Natural killer cell (primary cell): ENCODE measurements around the gene XCL1. TPM values are rescaled to one million over a fixed set of nuclear protein-coding genes. Genes with fewer than 3 reads are reported as not detected.

ENCODE experiments used
- ATAC-seq, 3 donors: fragments of 150-1000 bp in 2 of 3; fragments of 200-7000 bp in 1 of 3; cut with Tn5 transposase; 1 replicate in 1 of 3; 2 replicates in 2 of 3; pipeline ENCODE4 v1.10.0; 2021; ENCODE audit warnings: mild to moderate bottlenecking in 2 of 3, moderate library complexity in 2 of 3
- DNase-seq, 2 donors: peaks; one replicate each; pipeline versions ENCODE4 v3.0.0 to v3.0.0-alpha.2; 2013 to 2021; ENCODE audit warnings: mixed read lengths in 1 of 2
- H3K27ac ChIP-seq: one replicate; pipeline ENCODE4 v1.5.1; 2013; ENCODE audit warnings: mild to moderate bottlenecking, low read length
- H3K27me3 ChIP-seq: one replicate; pipeline ENCODE4 v1.6.1; 2013; ENCODE audit warnings: low read length; ENCODE audit not compliant: control insufficient read depth, insufficient read depth
- H3K36me3 ChIP-seq: one replicate; pipeline ENCODE4 v1.6.1; 2013; ENCODE audit warnings: low read length; ENCODE audit not compliant: control insufficient read depth, insufficient read depth
- H3K4me1 ChIP-seq: one replicate; pipeline ENCODE4 v1.6.1; 2013; ENCODE audit warnings: low read length; ENCODE audit not compliant: control insufficient read depth, insufficient read depth
- H3K4me3 ChIP-seq: one replicate; pipeline ENCODE4 v1.5.1; 2013; ENCODE audit warnings: low read length
- H3K9me3 ChIP-seq: one replicate; pipeline ENCODE4 v1.6.1; 2013; ENCODE audit warnings: low read length; ENCODE audit not compliant: control insufficient read depth, insufficient read depth
- H3K27ac Mint-ChIP-seq, 2 donors: one replicate each; pipeline ENCODE4 v1.8.0; 2022; ENCODE audit warnings: mild to moderate bottlenecking in 2 of 2, mixed read lengths in 2 of 2, moderate library complexity in 1 of 2
- H3K27me3 Mint-ChIP-seq, 2 donors: one replicate each; pipeline ENCODE4 v1.8.0; 2022; ENCODE audit warnings: low read depth in 2 of 2, mixed read lengths in 2 of 2
- H3K36me3 Mint-ChIP-seq: one replicate; pipeline ENCODE4 v1.8.0; 2022; ENCODE audit warnings: mixed read lengths
- H3K4me1 Mint-ChIP-seq, 2 donors: one replicate each; pipeline ENCODE4 v1.8.0; 2022; ENCODE audit warnings: mixed read lengths in 2 of 2
- H3K4me3 Mint-ChIP-seq: one replicate; pipeline ENCODE4 v1.8.0; 2022; ENCODE audit warnings: mild to moderate bottlenecking, moderate library complexity, mixed read lengths
- H3K9me3 Mint-ChIP-seq, 2 donors: one replicate each; pipeline ENCODE4 v1.8.0; 2022; ENCODE audit warnings: mixed read lengths in 2 of 2
- WGBS: methylation state at CpG from one replicate; pipeline ENCODE4 v1.1.7; 2013; ENCODE audit warnings: missing lambda C conversion rate; ENCODE audit not compliant: insufficient coverage; 5-methylcytosine and 5-hydroxymethylcytosine counted together
- intact Hi-C: fragments of 100-400 bp; cut with micrococcal nuclease; formaldehyde crosslinking; loops from one replicate; pipeline ENCODE4 v1.14.2; 2022
- total RNA-seq, 4 donors: library from RNA; stranded (reverse); fragments of 120-200 nt in 1 of 4; gene quantifications; one replicate each; pipeline versions ENCODE4 v1.2.3 to v1.2.4, GENCODE V29; 2013 to 2022
- TF ChIP-seq, protein P1 (sequence below): fragments of 200-600 bp; IDR thresholded peaks from one replicate; pipeline ENCODE4 v1.8.0; 2022; ENCODE audit warnings: antibody characterized with exemption

Gene XCL1
- total RNA-seq, 3 donors from 2014 or later (not counting 1 experiment from before 2014, with no cell fraction given): 11.4 to 23.8 (median 16.1) TPM

DNA sequence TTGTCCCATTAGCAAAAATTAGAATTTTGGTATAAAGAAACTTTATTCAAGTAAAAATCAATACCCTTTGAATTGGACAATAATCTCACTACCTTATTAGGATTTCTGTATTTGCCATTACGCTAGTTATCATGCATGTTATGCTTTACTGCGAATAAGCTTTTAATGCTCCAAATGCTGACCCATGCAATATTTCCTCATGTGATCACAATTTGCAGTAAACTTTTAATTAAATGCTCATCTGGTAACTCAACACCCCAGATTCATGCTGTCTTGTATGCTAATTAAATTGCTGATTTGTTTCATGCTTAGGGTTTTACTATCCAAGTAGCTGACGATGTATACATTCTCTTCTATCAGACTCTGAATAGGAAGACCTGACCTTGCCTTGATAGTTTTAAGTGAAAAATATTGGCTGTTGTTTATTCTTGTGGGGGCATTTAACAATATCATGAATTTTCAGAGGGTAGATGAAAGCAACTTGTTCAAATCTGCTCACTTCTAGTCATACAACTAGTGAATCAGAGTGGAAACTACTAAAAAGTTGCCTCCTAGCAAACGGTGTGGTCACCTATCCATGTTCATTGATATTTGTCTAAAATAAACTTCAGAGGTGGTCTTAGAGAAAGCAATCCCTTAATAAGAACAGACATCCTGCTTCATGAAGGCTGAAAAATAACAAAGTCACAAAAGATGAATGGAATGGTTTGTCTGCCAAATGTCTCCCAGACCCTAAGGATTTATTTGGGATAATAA, 5.6 kb downstream of the XCL1 start:
- WGBS: 93% methylated on average over 4 of the region's 4 CpGs
- Histone ChIP-seq H3K27me3 (no peaks in the 10 kb centered on the region), H3K9me3 (no peaks in the 10 kb centered on the region), H3K27ac (no peak overlapping the region), H3K36me3 (peaks cover 20% of the 10 kb centered on the region), H3K4me1 (no peaks in the 10 kb centered on the region), H3K4me3 (no peak overlapping the region)
- intact Hi-C loops: no loop called here
- H3K4me3 Mint-ChIP-seq: no peak overlapping the region
- DNase-seq (no peak), ATAC-seq (no peak)
- H3K27ac Mint-ChIP-seq: no peak overlapping the region
- peaks cover 18 to 26% of the 10 kb centered on the region in 2 donors for H3K4me1 Mint-ChIP-seq
- TF ChIP-seq, protein P1, sequence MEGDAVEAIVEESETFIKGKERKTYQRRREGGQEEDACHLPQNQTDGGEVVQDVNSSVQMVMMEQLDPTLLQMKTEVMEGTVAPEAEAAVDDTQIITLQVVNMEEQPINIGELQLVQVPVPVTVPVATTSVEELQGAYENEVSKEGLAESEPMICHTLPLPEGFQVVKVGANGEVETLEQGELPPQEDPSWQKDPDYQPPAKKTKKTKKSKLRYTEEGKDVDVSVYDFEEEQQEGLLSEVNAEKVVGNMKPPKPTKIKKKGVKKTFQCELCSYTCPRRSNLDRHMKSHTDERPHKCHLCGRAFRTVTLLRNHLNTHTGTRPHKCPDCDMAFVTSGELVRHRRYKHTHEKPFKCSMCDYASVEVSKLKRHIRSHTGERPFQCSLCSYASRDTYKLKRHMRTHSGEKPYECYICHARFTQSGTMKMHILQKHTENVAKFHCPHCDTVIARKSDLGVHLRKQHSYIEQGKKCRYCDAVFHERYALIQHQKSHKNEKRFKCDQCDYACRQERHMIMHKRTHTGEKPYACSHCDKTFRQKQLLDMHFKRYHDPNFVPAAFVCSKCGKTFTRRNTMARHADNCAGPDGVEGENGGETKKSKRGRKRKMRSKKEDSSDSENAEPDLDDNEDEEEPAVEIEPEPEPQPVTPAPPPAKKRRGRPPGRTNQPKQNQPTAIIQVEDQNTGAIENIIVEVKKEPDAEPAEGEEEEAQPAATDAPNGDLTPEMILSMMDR: no peak
- peaks cover 0 to 5% of the 10 kb centered on the region in 2 donors for H3K27me3 Mint-ChIP-seq
- H3K36me3 Mint-ChIP-seq: no peaks in the 10 kb centered on the region
- H3K9me3 Mint-ChIP-seq: no peaks in the 10 kb centered on the region

DNA sequence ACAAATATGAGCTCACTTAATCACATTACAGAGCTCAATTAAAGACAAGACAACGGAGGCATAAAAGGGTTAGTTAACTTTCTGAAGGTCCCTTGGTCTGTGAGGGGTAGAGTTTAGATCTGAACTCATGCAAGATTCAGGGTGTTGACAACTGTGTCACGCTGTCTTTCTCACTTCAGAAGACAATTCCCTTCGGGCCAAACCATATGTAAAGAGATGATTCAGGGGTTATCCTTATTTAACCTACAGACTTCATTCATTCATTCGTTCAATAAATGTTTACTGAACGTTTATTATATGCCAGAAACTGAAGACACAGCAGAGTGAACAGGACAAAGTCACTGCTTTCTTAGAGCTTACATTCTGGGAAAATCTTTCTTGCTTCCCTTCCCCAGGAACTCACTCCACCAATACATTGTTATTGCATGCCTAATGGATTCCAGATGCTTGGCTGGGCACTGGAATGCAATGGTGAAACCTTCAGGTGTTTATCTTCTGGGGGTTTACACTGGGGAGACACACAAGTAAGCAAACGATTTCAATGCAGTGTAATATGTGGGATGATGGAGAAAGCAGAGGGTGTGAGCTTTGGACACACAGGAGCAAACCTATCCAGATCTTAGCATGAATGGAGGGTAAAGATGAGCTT, 6.4 kb downstream of the XCL1 start:
- TF ChIP-seq, protein P1: no peak
- H3K9me3 Mint-ChIP-seq: peaks cover 2 to 4% of the 10 kb centered on the region in 2 donors
- Histone ChIP-seq H3K27ac (no peak overlapping the region), H3K27me3 (no peaks in the 10 kb centered on the region), H3K36me3 (peaks cover 20% of the 10 kb centered on the region), H3K4me3 (no peak overlapping the region), H3K4me1 (no peaks in the 10 kb centered on the region), H3K9me3 (no peaks in the 10 kb centered on the region)
- ATAC-seq (no peak), DNase-seq (no peak)
- intact Hi-C loops: no loop called here
- H3K4me1 Mint-ChIP-seq: peaks cover 13 to 20% of the 10 kb centered on the region in 2 donors
- peaks cover 7% of the 10 kb centered on the region for H3K36me3 Mint-ChIP-seq
- 69% methylated on average over 4 of the region's 6 CpGs for WGBS
- H3K27ac Mint-ChIP-seq: no peak overlapping the region
- H3K27me3 Mint-ChIP-seq: peaks cover 0 to 5% of the 10 kb centered on the region in 2 donors
- H3K4me3 Mint-ChIP-seq: no peak overlapping the region

DNA sequence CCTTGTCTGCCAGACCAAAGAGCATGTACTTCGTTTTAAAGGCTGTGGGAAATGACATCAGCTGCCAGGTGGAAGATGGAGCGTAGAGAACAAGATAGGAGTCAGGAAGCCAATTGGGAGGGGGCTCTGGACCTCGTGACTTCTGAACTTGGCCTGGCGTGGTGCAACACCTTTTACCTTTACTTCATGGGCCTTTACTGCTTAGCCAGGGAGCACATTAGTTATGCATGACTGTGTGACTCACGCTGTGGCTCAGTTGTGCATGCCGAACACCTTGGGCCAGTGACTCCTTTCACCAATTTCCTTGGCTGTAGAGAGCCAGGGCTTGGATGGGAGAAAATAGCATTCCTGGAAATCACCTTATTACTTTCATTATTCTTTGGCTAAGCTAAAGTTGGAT, 7.2 kb downstream of the XCL1 start:
- ATAC-seq: no peak
- H3K36me3 ChIP-seq: peaks cover 20% of the 10 kb centered on the region

More for the DNA sequence above, 7.2 kb downstream of the XCL1 start:
- Histone ChIP-seq H3K27me3 (no peaks in the 10 kb centered on the region), H3K9me3 (no peaks in the 10 kb centered on the region), H3K4me1 (no peaks in the 10 kb centered on the region), H3K27ac (no peak overlapping the region), H3K4me3 (no peak overlapping the region)
- H3K4me3 Mint-ChIP-seq: no peak overlapping the region
- intact Hi-C loops: no loop called here
- H3K9me3 Mint-ChIP-seq: peaks cover 2 to 4% of the 10 kb centered on the region in 2 donors
- WGBS: 88% methylated on average over 6 of the region's 6 CpGs
- peaks cover 0 to 9% of the 10 kb centered on the region in 2 donors for H3K27me3 Mint-ChIP-seq
- peaks cover 10% of the 10 kb centered on the region for H3K36me3 Mint-ChIP-seq
- H3K27ac Mint-ChIP-seq: no peak overlapping the region
- TF ChIP-seq, protein P1: no peak
- peaks cover 9 to 16% of the 10 kb centered on the region in 2 donors for H3K4me1 Mint-ChIP-seq
- DNase-seq: no peak
